Smooth muscle cell (in vitro differentiated cells): Measurements from ENCODE around the gene RHOG. TPM values are rescaled to one million over a fixed set of nuclear protein-coding genes. Genes with fewer than 3 reads are reported as not detected.

Source experiments
- DNase-seq: peaks from one replicate; lab custom pipeline; 2025; ENCODE audit not compliant: unreplicated experiment; lab: John Stamatoyannopoulos, UW
- H2AFZ ChIP-seq: fragments of 200-600 bp; sonication (generic); 2 replicates; pipeline ENCODE4 v1.6.0; 2016; ENCODE audit warnings: antibody characterized with exemption, low read depth, mild to moderate bottlenecking
- H3F3A ChIP-seq: fragments of 200-600 bp; sonication (generic); 2 replicates; pipeline ENCODE4 v1.6.0; 2017; ENCODE audit warnings: antibody characterized with exemption, low read depth
- H3K27ac ChIP-seq: fragments of 200-600 bp; sonication (generic); 2 replicates; pipeline ENCODE4 v1.5.1; 2016; ENCODE audit warnings: low read depth, mild to moderate bottlenecking
- H3K27me3 ChIP-seq: fragments of 200-600 bp; sonication (generic); 2 replicates; pipeline ENCODE4 v1.6.1; 2016; ENCODE audit warnings: low read depth, mild to moderate bottlenecking
- H3K36me3 ChIP-seq: fragments of 200-600 bp; sonication (generic); 2 replicates; pipeline ENCODE4 v1.5.1; 2016; ENCODE audit warnings: low read depth
- H3K4me1 ChIP-seq: fragments of 200-600 bp; sonication (generic); 2 replicates; pipeline ENCODE4 v1.5.1; 2016; ENCODE audit warnings: low read depth
- H3K4me2 ChIP-seq: fragments of 200-600 bp; sonication (generic); 2 replicates; pipeline ENCODE4 v1.6.0; 2016; ENCODE audit warnings: mild to moderate bottlenecking
- H3K4me3 ChIP-seq: fragments of 200-600 bp; sonication (generic); 2 replicates; pipeline ENCODE4 v1.5.1; 2016; ENCODE audit warnings: mild to moderate bottlenecking
- H3K79me2 ChIP-seq: fragments of 200-600 bp; sonication (generic); 2 replicates; pipeline ENCODE4 v1.6.0; 2016; ENCODE audit warnings: low read depth, mild to moderate bottlenecking
- H3K9ac ChIP-seq: fragments of 200-600 bp; sonication (generic); 2 replicates; pipeline ENCODE4 v1.6.0; 2016; ENCODE audit warnings: low read depth
- H3K9me3 ChIP-seq: fragments of 200-600 bp; sonication (generic); replicated peaks from 2 replicates; pipeline ENCODE4 v1.5.1; 2016; ENCODE audit warnings: low read depth
- H4K20me1 ChIP-seq: fragments of 200-600 bp; sonication (generic); 2 replicates; pipeline ENCODE4 v1.6.0; 2016; ENCODE audit warnings: low read depth
- CTCF ChIP-seq: fragments of 200-600 bp; sonication (generic); IDR thresholded peaks from 2 replicates; pipeline ENCODE4 v1.5.1; 2017; ENCODE audit warnings: borderline replicate concordance, mild to moderate bottlenecking, antibody characterized with exemption; ENCODE audit not compliant: insufficient read depth, poor library complexity, severe bottlenecking
- whole genome bisulfite sequencing: methylation state at CpG from one replicate; pipeline ENCODE4 v1.1.7; 2016; ENCODE audit warnings: low lambda C conversion rate; 5-methylcytosine and 5-hydroxymethylcytosine counted together
- polyA plus RNA-seq: library from polyadenylated mRNA; unstranded; fragments of >200 nt; fragmentation: Nextera tagmentation; extraction: Ambion mirVana; gene quantifications from 2 replicates; pipeline ENCODE4 v1.2.1, GENCODE V29; 2016
- total RNA-seq: library from RNA; depleted of rRNA; stranded (reverse); fragments of >200 nt; gene quantifications from 2 replicates; pipeline ENCODE4 v1.2.3, GENCODE V29; 2014

Gene RHOG
- total and polyA plus RNA-seq, 2 experiments from 2014 or later = 20.2 to 32.7 TPM

GRCh38 chr11:3855808-3856491 is 15.2 kb upstream of the RHOG start:
- Histone ChIP-seq H3K27ac (no peak overlapping the region), H3K9ac (peak overlapping the region; percentile 60), H4K20me1 (peaks cover 37% of the 10 kb centered on the region), H3K36me3 (no peaks in the 10 kb centered on the region), H3K79me2 (peaks cover 52% of the 10 kb centered on the region), H2AFZ (peak overlapping the region; percentile 92), H3K4me2 (peak overlapping the region; percentile 99), H3K27me3 (no peaks in the 10 kb centered on the region), H3F3A (no peaks in the 10 kb centered on the region), H3K9me3 (no peaks in the 10 kb centered on the region), H3K4me3 (peak overlapping the region; percentile 78), H3K4me1 (peaks cover 15% of the 10 kb centered on the region)
- TF ChIP-seq CTCF = no peak
- DNase-seq = peak; percentile 39
- 9% methylated on average over 31 of the region's 40 CpGs for WGBS

GRCh38 chr11:3854977-3855807 is 14.4 kb upstream of the RHOG start, which contains the start of gene STIM1:
Gene STIM1, plus strand, starts transcription at chr11:3855664. Its CDS starts 607 bp downstream, at chr11:3856271.
- H2AFZ ChIP-seq = peak within 1 kb of the TSS; percentile 99
- H3K4me3 ChIP-seq = peak within 1 kb of the TSS; percentile 78
- peak; percentile 93 for DNase-seq
- H3K4me1 ChIP-seq = peaks cover 15% of the 10 kb centered on the region
- H3K4me2 ChIP-seq = peak within 1 kb of the TSS; percentile 99
- no peaks in the 10 kb centered on the region for H3F3A ChIP-seq
- H4K20me1 ChIP-seq = peaks cover 32% of the 10 kb centered on the region
- H3K9ac ChIP-seq = peak within 1 kb of the TSS; percentile 78
- H3K27me3 ChIP-seq = no peaks in the 10 kb centered on the region
- H3K36me3 ChIP-seq = no peaks in the 10 kb centered on the region
- H3K9me3 ChIP-seq = no peaks in the 10 kb centered on the region
- WGBS = under 1% methylated on average over 45 of the region's 87 CpGs
- TF ChIP-seq CTCF = peak; percentile 91
- H3K79me2 ChIP-seq = peaks cover 44% of the 10 kb centered on the region
- peak within 1 kb of the TSS; percentile 64 for H3K27ac ChIP-seq

- Histone ChIP-seq H3K4me2 (peak overlapping the region; percentile 99), H3F3A (no peaks in the 10 kb centered on the region), H3K4me3 (peak overlapping the region; percentile 78), H2AFZ (peak overlapping the region; percentile 87), H3K36me3 (no peaks in the 10 kb centered on the region), H3K9me3 (no peaks in the 10 kb centered on the region), H4K20me1 (peaks cover 32% of the 10 kb centered on the region), H3K27me3 (no peaks in the 10 kb centered on the region), H3K9ac (no peak overlapping the region), H3K79me2 (peaks cover 39% of the 10 kb centered on the region), H3K4me1 (peaks cover 11% of the 10 kb centered on the region), H3K27ac (peak overlapping the region; percentile 29)
- 18% methylated on average over 7 of the region's 7 CpGs for WGBS
- no peak for TF ChIP-seq CTCF
- DNase-seq = no peak
These were observed 13.9 kb upstream of the RHOG start for GRCh38 chr11:3854660-3854976.
